KMS-11 (cell line): ENCODE data around the gene SMG6.
"Not testable (repeated sequence)": the region's sequence is repeated elsewhere in the genome, so short reads cannot be mapped to it uniquely, and the experiment has no call there.

ENCODE experiments used
- H2AFZ ChIP-seq: fragments of 200-600 bp; sonication (generic); 2 replicates; pipeline ENCODE4 v1.6.1; 2016; ENCODE audit warnings: antibody characterized with exemption, mixed run types, low read depth
- H3K27ac ChIP-seq: fragments of 200-600 bp; sonication (generic); 2 replicates; pipeline ENCODE4 v1.6.1; 2016; ENCODE audit warnings: mild to moderate bottlenecking, mixed run types
- H3K27me3 ChIP-seq: fragments of 200-600 bp; sonication (generic); 2 replicates; pipeline ENCODE4 v1.6.1; 2017; ENCODE audit warnings: mild to moderate bottlenecking, low read depth, mixed run types, moderate library complexity; ENCODE audit not compliant: insufficient read depth
- H3K36me3 ChIP-seq: fragments of 200-600 bp; sonication (generic); 2 replicates; pipeline ENCODE4 v1.6.1; 2017; ENCODE audit warnings: mild to moderate bottlenecking, mixed run types; ENCODE audit not compliant: insufficient read depth
- H3K4me1 ChIP-seq: fragments of 200-600 bp; sonication (generic); 2 replicates; pipeline ENCODE4 v1.6.1; 2016; ENCODE audit warnings: mild to moderate bottlenecking, low read depth, mixed run types; ENCODE audit not compliant: poor library complexity, severe bottlenecking
- H3K4me2 ChIP-seq: fragments of 200-600 bp; sonication (generic); 2 replicates; pipeline ENCODE4 v1.7.0; 2016; ENCODE audit warnings: mild to moderate bottlenecking, mixed run types
- H3K4me3 ChIP-seq: fragments of 200-600 bp; sonication (generic); IDR thresholded peaks from 2 replicates; pipeline ENCODE4 v1.6.1; 2017; ENCODE audit warnings: low read depth, low read length, mixed read lengths; ENCODE audit not compliant: insufficient read depth
- H3K79me2 ChIP-seq: fragments of 200-600 bp; sonication (generic); 2 replicates; pipeline ENCODE4 v1.6.1; 2016; ENCODE audit warnings: low read depth, mixed run types; ENCODE audit not compliant: insufficient read depth
- H3K9ac ChIP-seq: fragments of 200-600 bp; sonication (generic); 2 replicates; pipeline ENCODE4 v1.6.1; 2016; ENCODE audit warnings: mild to moderate bottlenecking, mixed run types
- H4K20me1 ChIP-seq: fragments of 200-600 bp; sonication (generic); 2 replicates; pipeline ENCODE4 v1.6.1; 2016; ENCODE audit warnings: mild to moderate bottlenecking, mixed run types; ENCODE audit not compliant: insufficient read depth
- CTCF ChIP-seq: fragments of 200-600 bp; sonication (generic); conservative IDR thresholded peaks from 2 replicates; pipeline ENCODE4 v1.6.1; 2017; ENCODE audit warnings: low read depth, mild to moderate bottlenecking, antibody characterized with exemption, low read length, moderate library complexity, mixed read lengths

The SMG6 gene

GRCh38 chr17:2323629-2324314, 20.2 kb upstream of the SMG6 start:
- Histone ChIP-seq H3K79me2 (no peaks in the 10 kb centered on the region), H3K4me3 (no peak overlapping the region), H3K9ac (no peak overlapping the region), H3K36me3 (peaks cover 16% of the 10 kb centered on the region; the same call in 1 of the 2 replicates), H2AFZ (no peak overlapping the region), H3K4me2 (no peak overlapping the region), H4K20me1 (no peaks in the 10 kb centered on the region), H3K27me3 (no peaks in the 10 kb centered on the region), H3K4me1 (no peaks in the 10 kb centered on the region), H3K27ac (no peak overlapping the region)
- TF ChIP-seq CTCF, result no peak

GRCh38 chr17:2321399-2321798, 17.8 kb upstream of the SMG6 start:
- Histone ChIP-seq H3K27me3 (no peaks in the 10 kb centered on the region), H3K4me1 (no peaks in the 10 kb centered on the region), H3K27ac (no peak overlapping the region), H3K36me3 (peaks cover 11% of the 10 kb centered on the region; the same call in 1 of the 2 replicates), H3K4me2 (no peak overlapping the region), H3K9ac (no peak overlapping the region), H3K4me3 (no peak overlapping the region), H2AFZ (no peak overlapping the region), H3K79me2 (no peaks in the 10 kb centered on the region), H4K20me1 (no peaks in the 10 kb centered on the region)
- no peak for TF ChIP-seq CTCF

- Histone ChIP-seq H3K36me3 (peaks cover 6% of the 10 kb centered on the region; the same call in 1 of the 2 replicates), H4K20me1 (no peaks in the 10 kb centered on the region), H3K27ac (no peak overlapping the region), H3K9ac (no peak overlapping the region), H2AFZ (no peak overlapping the region), H3K79me2 (no peaks in the 10 kb centered on the region), H3K4me2 (no peak overlapping the region), H3K27me3 (no peaks in the 10 kb centered on the region), H3K4me1 (no peaks in the 10 kb centered on the region), H3K4me3 (no peak overlapping the region)
- no peak for TF ChIP-seq CTCF
These were observed 15.5 kb upstream of the SMG6 start for GRCh38 chr17:2319051-2319450.

- Histone ChIP-seq H3K9ac (no peak overlapping the region), H4K20me1 (no peaks in the 10 kb centered on the region), H3K4me2 (no peak overlapping the region), H3K79me2 (no peaks in the 10 kb centered on the region), H3K27ac (no peak overlapping the region), H2AFZ (no peak overlapping the region), H3K4me3 (no peak overlapping the region), H3K36me3 (no peaks in the 10 kb centered on the region; the same call in 1 of the 2 replicates), H3K27me3 (no peaks in the 10 kb centered on the region), H3K4me1 (no peaks in the 10 kb centered on the region)
- no peak for TF ChIP-seq CTCF
These were observed 14.2 kb upstream of the SMG6 start for GRCh38 chr17:2317796-2318195.

GRCh38 chr17:2316916-2317205, 13.3 kb upstream of the SMG6 start:
- not testable (repeated sequence) for H3K79me2 ChIP-seq, H4K20me1 ChIP-seq, H3K4me1 ChIP-seq, H3K9ac ChIP-seq, H3K27me3 ChIP-seq, H3K27ac ChIP-seq, H3K36me3 ChIP-seq, H3K4me2 ChIP-seq, H2AFZ ChIP-seq, H3K4me3 ChIP-seq
